Spleen (tissue), 11 donors: ENCODE results near the gene KCTD3. TPM values are rescaled to one million over a fixed set of nuclear protein-coding genes. Genes with fewer than 3 reads are reported as not detected.

Experiments
- DNase-seq: peaks from one replicate; pipeline ENCODE4 v3.0.0-alpha.2; 2020
- H3K27ac ChIP-seq, 8 donors: fragments of 200-600 bp; sonication (generic) in 7 of 8; 1 replicate in 4 of 8; 2 replicates in 4 of 8; pipeline versions ENCODE4 v1.5.0 to v1.8.0; 2016 to 2021; ENCODE audit warnings: inconsistent platforms in 4 of 8, mild to moderate bottlenecking in 4 of 8, moderate library complexity in 1 of 8
- H3K27me3 ChIP-seq, 7 donors: fragments of 200-600 bp; sonication (generic) in 6 of 7; replicated peaks in 1 of 7; 1 replicate in 4 of 7; 2 replicates in 3 of 7; pipeline versions ENCODE4 v1.5.0 to v1.8.0; 2016 to 2021; ENCODE audit warnings: inconsistent platforms in 3 of 7, mild to moderate bottlenecking in 1 of 7
- H3K36me3 ChIP-seq, 6 donors: fragments of 200-600 bp; sonication (generic) in 5 of 6; 1 replicate in 4 of 6; 2 replicates in 2 of 6; pipeline versions ENCODE4 v1.5.0 to v1.8.0; 2016 to 2021; ENCODE audit warnings: inconsistent platforms in 2 of 6
- H3K4me1 ChIP-seq, 6 donors: fragments of 200-600 bp; sonication (generic) in 5 of 6; 1 replicate in 3 of 6; 2 replicates in 3 of 6; pipeline versions ENCODE4 v1.5.0 to v1.8.0; 2016 to 2021; ENCODE audit warnings: inconsistent platforms in 3 of 6
- H3K4me3 ChIP-seq, 8 donors: fragments of 200-600 bp; sonication (generic) in 7 of 8; 1 replicate in 4 of 8; 2 replicates in 4 of 8; pipeline versions ENCODE4 v1.5.0 to v1.8.0; 2016 to 2021; ENCODE audit warnings: inconsistent platforms in 4 of 8, mild to moderate bottlenecking in 4 of 8, moderate library complexity in 2 of 8
- H3K9me3 ChIP-seq, 8 donors: fragments of 200-600 bp; sonication (generic) in 7 of 8; 1 replicate in 4 of 8; 2 replicates in 4 of 8; pipeline versions ENCODE4 v1.5.0 to v1.8.0; 2016 to 2021; ENCODE audit warnings: inconsistent platforms in 4 of 8
- POLR2A ChIP-seq, 3 donors: fragments of 450-650 bp; IDR thresholded peaks; one replicate each; pipeline ENCODE4 v1.5.1; 2017; ENCODE audit warnings: antibody characterized with exemption in 3 of 3, mild to moderate bottlenecking in 1 of 3
- POLR2AphosphoS5 ChIP-seq, 3 donors: sonication (generic); formaldehyde crosslinking; IDR thresholded peaks; one replicate each; pipeline ENCODE4 v1.5.1; 2017; ENCODE audit warnings: antibody characterized with exemption in 3 of 3
- WGBS, 5 donors: extraction: QIAGEN DNeasy Blood & Tissue Kit in 3 of 5; methylation state at CpG; one replicate each; pipeline versions ENCODE4 v1.1.5 to v1.1.7; 2013 to 2018; 5-methylcytosine and 5-hydroxymethylcytosine counted together
- intact Hi-C: fragments of 100-400 bp; cut with DNase I; formaldehyde crosslinking; loops from one replicate; pipeline ENCODE4 v1.15.0; 2023; ENCODE audit warnings: low total_unique reads
- polyA plus RNA-seq, 3 donors: library from polyadenylated mRNA; stranded (reverse); fragments of 200-250 nt; gene quantifications; one replicate each; pipeline ENCODE4 v1.2.1, GENCODE V29; 2013
- total RNA-seq, 7 donors: library from RNA; depleted of rRNA in 3 of 7; stranded (reverse); fragments of >200 nt in 3 of 7; fragmentation: NEBNext Ultra II Directional in 4 of 7; extraction: Animal tissue kit (Norgen Biotek cat#: 25700) in 4 of 7; gene quantifications; one replicate each; pipeline versions ENCODE4 v1.1.0 to v1.2.1, GENCODE V29; 2016 to 2021
- TF ChIP-seq, protein P1 (sequence below), 11 experiments: fragments of 200-600 bp in 7 of 11; fragments of 450-650 bp in 4 of 11; sonication (generic) in 4 of 11; IDR thresholded peaks in 8 of 11; conservative IDR thresholded peaks in 3 of 11; 1 replicate in 7 of 11; 2 replicates in 4 of 11; pipeline versions ENCODE4 v1.4.0 to v1.8.0; 2016 to 2021; ENCODE audit warnings: antibody characterized with exemption in 11 of 11, inconsistent platforms in 4 of 11, mild to moderate bottlenecking in 1 of 11
- donor health status: healthy with polysubstance abuse.
- donor health status: DM: no; HTN: no; CAD: no; lungs with moderate emphysema.
- donor health status: DM: no; HTN: no; CAD: no.
- donor health status: Bipolar disorder and iron deficiency.
- donor health status: healthy.
- donor health status: DM: no; HTN: no; CAD: no.
- donor health status: DM: yes; HTN: yes; CAD: no.

KCTD3 gene
- total and polyA plus RNA-seq, 10 donors: 7.6 to 33.0 (median 21.3) TPM

DNA sequence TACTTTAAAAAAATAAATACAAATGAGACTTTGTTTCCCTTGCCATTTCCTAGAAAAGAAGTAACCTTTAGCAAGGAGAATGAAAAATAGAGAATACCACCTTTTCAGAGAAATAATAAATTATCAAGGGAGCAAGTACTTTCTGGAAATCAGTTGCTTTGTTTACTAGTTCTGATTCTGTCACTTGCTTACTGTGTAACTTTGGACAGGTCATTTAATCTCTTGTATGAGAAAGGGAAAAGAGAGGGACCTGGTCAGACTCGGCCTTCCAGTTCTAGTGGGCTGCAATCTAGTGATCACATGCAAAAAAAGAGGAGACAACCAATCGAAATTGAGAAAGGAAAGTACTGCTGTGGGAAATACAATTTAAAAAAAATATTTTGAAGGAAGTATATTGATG, 34.2 kb downstream of the KCTD3 start:
- no peak overlapping the region for H3K27ac ChIP-seq
- intact Hi-C loops: no loop called here
- no peaks in the 10 kb centered on the region for H3K4me1 ChIP-seq
- DNase-seq: no peak
- no peaks in the 10 kb centered on the region for H3K27me3 ChIP-seq
- peaks cover 0 to 33% (median 2%) of the 10 kb centered on the region in 6 donors for H3K36me3 ChIP-seq
- H3K4me3 ChIP-seq: no peak overlapping the region
- TF ChIP-seq POLR2A (IDR thresholded peaks at IDR 0.05) (no peak), POLR2AphosphoS5 (IDR thresholded peaks at IDR 0.05) (no peak)
- TF ChIP-seq, protein P1, sequence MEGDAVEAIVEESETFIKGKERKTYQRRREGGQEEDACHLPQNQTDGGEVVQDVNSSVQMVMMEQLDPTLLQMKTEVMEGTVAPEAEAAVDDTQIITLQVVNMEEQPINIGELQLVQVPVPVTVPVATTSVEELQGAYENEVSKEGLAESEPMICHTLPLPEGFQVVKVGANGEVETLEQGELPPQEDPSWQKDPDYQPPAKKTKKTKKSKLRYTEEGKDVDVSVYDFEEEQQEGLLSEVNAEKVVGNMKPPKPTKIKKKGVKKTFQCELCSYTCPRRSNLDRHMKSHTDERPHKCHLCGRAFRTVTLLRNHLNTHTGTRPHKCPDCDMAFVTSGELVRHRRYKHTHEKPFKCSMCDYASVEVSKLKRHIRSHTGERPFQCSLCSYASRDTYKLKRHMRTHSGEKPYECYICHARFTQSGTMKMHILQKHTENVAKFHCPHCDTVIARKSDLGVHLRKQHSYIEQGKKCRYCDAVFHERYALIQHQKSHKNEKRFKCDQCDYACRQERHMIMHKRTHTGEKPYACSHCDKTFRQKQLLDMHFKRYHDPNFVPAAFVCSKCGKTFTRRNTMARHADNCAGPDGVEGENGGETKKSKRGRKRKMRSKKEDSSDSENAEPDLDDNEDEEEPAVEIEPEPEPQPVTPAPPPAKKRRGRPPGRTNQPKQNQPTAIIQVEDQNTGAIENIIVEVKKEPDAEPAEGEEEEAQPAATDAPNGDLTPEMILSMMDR (IDR thresholded peaks at IDR 0.05 in 8 of 11, conservative IDR thresholded peaks at IDR 0.05 in 3 of 11): no peak
- no peaks in the 10 kb centered on the region for H3K9me3 ChIP-seq
- 82 to 90% (median 85%) methylated on average over 2 of the region's 2 CpGs for WGBS, 5 donors

DNA sequence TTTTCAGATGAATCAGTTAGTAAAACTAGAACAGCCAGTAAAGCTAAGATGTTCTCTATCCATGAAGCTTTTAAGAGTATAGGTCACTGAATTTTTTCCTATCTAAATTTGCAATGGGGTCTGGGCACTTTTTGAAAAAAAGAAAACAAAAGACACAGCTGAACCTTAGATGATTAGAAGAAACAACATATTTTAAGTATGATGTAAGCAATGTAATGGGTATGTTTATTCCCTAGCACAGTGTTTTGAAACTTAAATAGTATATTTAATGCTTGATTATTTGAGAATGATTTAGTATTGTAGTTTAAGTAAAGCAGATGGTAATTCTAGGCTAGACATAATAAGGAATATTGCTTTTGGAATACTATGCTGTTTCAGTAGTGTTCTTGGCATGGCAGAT, 36.2 kb downstream of the KCTD3 start:
- no peak for DNase-seq
- intact Hi-C loops: no loop called here
- TF ChIP-seq, protein P1 (IDR thresholded peaks at IDR 0.05 in 8 of 11, conservative IDR thresholded peaks at IDR 0.05 in 3 of 11): no peak
- TF ChIP-seq POLR2AphosphoS5 (IDR thresholded peaks at IDR 0.05): no peak
- TF ChIP-seq POLR2A (IDR thresholded peaks at IDR 0.05): no peak
- no peaks in the 10 kb centered on the region for H3K9me3 ChIP-seq
- H3K27me3 ChIP-seq: no peaks in the 10 kb centered on the region
- no peak overlapping the region for H3K27ac ChIP-seq
- no peak overlapping the region for H3K4me3 ChIP-seq
- H3K36me3 ChIP-seq: peaks cover 0 to 29% (median 5%) of the 10 kb centered on the region in 6 donors
- no peaks in the 10 kb centered on the region for H3K4me1 ChIP-seq

DNA sequence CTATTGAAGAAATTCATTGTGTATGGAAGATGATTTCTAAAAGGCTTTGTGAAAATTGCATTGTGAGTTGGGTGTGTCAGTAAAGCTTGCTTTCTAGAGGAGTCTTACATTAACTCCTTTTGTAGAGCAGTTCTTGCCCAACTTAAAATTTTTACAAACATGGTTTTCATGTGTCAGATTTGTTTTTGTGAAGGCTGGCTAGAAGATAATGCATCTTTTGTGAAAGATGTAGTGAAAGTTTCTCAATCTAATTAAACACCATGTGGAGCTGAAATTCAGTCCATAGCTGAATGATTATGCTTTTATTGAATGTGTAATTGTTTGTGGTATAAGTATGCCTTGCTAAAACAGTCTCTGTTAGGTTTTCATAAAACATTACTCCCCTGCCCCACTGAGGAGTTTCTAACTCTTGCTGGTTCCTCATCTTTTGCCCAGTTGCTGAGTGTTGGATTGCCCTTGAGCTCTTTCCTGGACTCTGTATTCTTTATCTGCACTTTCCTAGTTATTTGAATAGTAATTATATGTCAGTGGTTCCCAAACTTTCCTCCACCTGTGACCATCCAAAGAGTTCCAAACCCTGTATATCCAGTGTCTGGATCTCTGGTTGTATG, 38.0 kb downstream of the KCTD3 start:
- TF ChIP-seq, protein P1 (IDR thresholded peaks at IDR 0.05 in 8 of 11, conservative IDR thresholded peaks at IDR 0.05 in 3 of 11): no peak
- H3K36me3 ChIP-seq: peaks cover 0 to 43% (median 6%) of the 10 kb centered on the region in 6 donors

DNA sequence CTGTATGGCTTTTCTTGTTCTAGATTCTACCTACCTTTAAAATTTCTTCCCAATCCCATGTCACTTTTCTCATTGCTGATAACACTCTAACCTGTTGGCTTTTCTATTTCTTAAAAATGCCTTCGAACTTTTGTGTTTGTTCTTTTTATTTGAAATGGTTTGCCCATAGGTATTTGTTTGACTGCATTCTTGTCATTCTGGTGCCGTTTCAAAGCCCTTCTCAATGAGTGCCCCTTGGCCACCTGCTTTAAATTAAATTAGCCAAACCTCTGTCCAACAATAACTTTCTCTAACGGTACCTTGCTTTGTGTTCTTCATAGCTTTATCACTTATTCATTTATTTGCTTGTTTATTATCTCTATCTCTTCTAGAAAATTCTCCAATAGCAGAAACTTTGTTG, 38.9 kb downstream of the KCTD3 start:
- TF ChIP-seq POLR2AphosphoS5 (IDR thresholded peaks at IDR 0.05) (no peak), POLR2A (IDR thresholded peaks at IDR 0.05) (no peak)
- TF ChIP-seq, protein P1 (IDR thresholded peaks at IDR 0.05 in 8 of 11, conservative IDR thresholded peaks at IDR 0.05 in 3 of 11): no peak
- H3K27ac ChIP-seq: no peak overlapping the region
- no peaks in the 10 kb centered on the region for H3K4me1 ChIP-seq
- DNase-seq: no peak
- no peak overlapping the region for H3K4me3 ChIP-seq
- H3K27me3 ChIP-seq: no peaks in the 10 kb centered on the region
- intact Hi-C loops: no loop called here
- WGBS, 5 donors: 80 to 95% (median 87%) methylated on average over 3 of the region's 3 CpGs
- H3K9me3 ChIP-seq: no peaks in the 10 kb centered on the region
- peaks cover 0 to 48% (median 6%) of the 10 kb centered on the region in 6 donors for H3K36me3 ChIP-seq

More for the DNA sequence above, 38.0 kb downstream of the KCTD3 start:
- no peak for DNase-seq
- Histone ChIP-seq H3K27ac (no peak overlapping the region), H3K27me3 (no peaks in the 10 kb centered on the region), H3K4me3 (no peak overlapping the region), H3K9me3 (no peaks in the 10 kb centered on the region), H3K4me1 (no peaks in the 10 kb centered on the region)
- intact Hi-C loops: no loop called here
